Stimulated activated CD4-positive, alpha-beta T cell treated with anti-CD3 and anti-CD28 coated beads, Interleukin-2, amount 100 ng/mL, for 48 hours (primary cell): ENCODE measurements around the gene PODXL.
"Not testable (repeated sequence)": the region's sequence is repeated elsewhere in the genome, so short reads cannot be mapped to it uniquely, and the experiment has no call there.

Experiments
- DNase-seq, 2 donors: peaks; one replicate each; pipeline ENCODE4 v3.0.0-alpha.2; 2020

Gene PODXL

GRCh38 chr7:131487217-131487616, 69.2 kb downstream of the PODXL start:
- DNase-seq = no peak

GRCh38 chr7:131486346-131486745, 70.1 kb downstream of the PODXL start:
- DNase-seq = no peak

- DNase-seq = no peak
Observed at GRCh38 chr7:131483586-131483985, 72.8 kb downstream of the PODXL start.

GRCh38 chr7:131482800-131483199, 73.6 kb downstream of the PODXL start:
- no peak for DNase-seq

GRCh38 chr7:131480384-131481315, 75.8 kb downstream of the PODXL start:
- DNase-seq = no peak

- DNase-seq = no peak
Observed at GRCh38 chr7:131476740-131477139, 79.7 kb downstream of the PODXL start.

GRCh38 chr7:131471250-131472004, 85.0 kb downstream of the PODXL start:
- DNase-seq = no peak

- DNase-seq = no peak
Observed at GRCh38 chr7:131467788-131468187, 88.6 kb downstream of the PODXL start.

GRCh38 chr7:131466735-131467365, 89.6 kb downstream of the PODXL start:
- DNase-seq = no peak

GRCh38 chr7:131462715-131463114, 93.7 kb downstream of the PODXL start:
- DNase-seq = not testable (repeated sequence)

GRCh38 chr7:131462059-131462458, 94.4 kb downstream of the PODXL start:
- DNase-seq = no peak

GRCh38 chr7:131459256-131459655, 97.2 kb downstream of the PODXL start:
- DNase-seq = no peak

GRCh38 chr7:131456338-131456737, 100.1 kb downstream of the PODXL start:
- DNase-seq = no peak

GRCh38 chr7:131455546-131455945, 100.9 kb downstream of the PODXL start:
- DNase-seq = no peak

GRCh38 chr7:131455001-131455400, 101.4 kb downstream of the PODXL start:
- no peak for DNase-seq

- DNase-seq = no peak
Observed at GRCh38 chr7:131454498-131454897, 101.9 kb downstream of the PODXL start.
